Smooth muscle cell (in vitro differentiated cells): ENCODE results near the gene NPAS3. TPM values are rescaled to one million over a fixed set of nuclear protein-coding genes. Genes with fewer than 3 reads are reported as not detected.

ENCODE experiments used
- DNase-seq: peaks from one replicate; lab custom pipeline; 2025; ENCODE audit not compliant: unreplicated experiment; lab: John Stamatoyannopoulos, UW
- H2AFZ ChIP-seq: fragments of 200-600 bp; sonication (generic); 2 replicates; pipeline ENCODE4 v1.6.0; 2016; ENCODE audit warnings: antibody characterized with exemption, low read depth, mild to moderate bottlenecking
- H3F3A ChIP-seq: fragments of 200-600 bp; sonication (generic); 2 replicates; pipeline ENCODE4 v1.6.0; 2017; ENCODE audit warnings: antibody characterized with exemption, low read depth
- H3K27ac ChIP-seq: fragments of 200-600 bp; sonication (generic); 2 replicates; pipeline ENCODE4 v1.5.1; 2016; ENCODE audit warnings: low read depth, mild to moderate bottlenecking
- H3K27me3 ChIP-seq: fragments of 200-600 bp; sonication (generic); 2 replicates; pipeline ENCODE4 v1.6.1; 2016; ENCODE audit warnings: low read depth, mild to moderate bottlenecking
- H3K36me3 ChIP-seq: fragments of 200-600 bp; sonication (generic); 2 replicates; pipeline ENCODE4 v1.5.1; 2016; ENCODE audit warnings: low read depth
- H3K4me1 ChIP-seq: fragments of 200-600 bp; sonication (generic); 2 replicates; pipeline ENCODE4 v1.5.1; 2016; ENCODE audit warnings: low read depth
- H3K4me2 ChIP-seq: fragments of 200-600 bp; sonication (generic); 2 replicates; pipeline ENCODE4 v1.6.0; 2016; ENCODE audit warnings: mild to moderate bottlenecking
- H3K4me3 ChIP-seq: fragments of 200-600 bp; sonication (generic); 2 replicates; pipeline ENCODE4 v1.5.1; 2016; ENCODE audit warnings: mild to moderate bottlenecking
- H3K79me2 ChIP-seq: fragments of 200-600 bp; sonication (generic); 2 replicates; pipeline ENCODE4 v1.6.0; 2016; ENCODE audit warnings: low read depth, mild to moderate bottlenecking
- H3K9ac ChIP-seq: fragments of 200-600 bp; sonication (generic); 2 replicates; pipeline ENCODE4 v1.6.0; 2016; ENCODE audit warnings: low read depth
- H3K9me3 ChIP-seq: fragments of 200-600 bp; sonication (generic); replicated peaks from 2 replicates; pipeline ENCODE4 v1.5.1; 2016; ENCODE audit warnings: low read depth
- H4K20me1 ChIP-seq: fragments of 200-600 bp; sonication (generic); 2 replicates; pipeline ENCODE4 v1.6.0; 2016; ENCODE audit warnings: low read depth
- WGBS: methylation state at CpG from one replicate; pipeline ENCODE4 v1.1.7; 2016; ENCODE audit warnings: low lambda C conversion rate; 5-methylcytosine and 5-hydroxymethylcytosine counted together
- polyA plus RNA-seq: library from polyadenylated mRNA; unstranded; fragments of >200 nt; fragmentation: Nextera tagmentation; extraction: Ambion mirVana; gene quantifications from 2 replicates; pipeline ENCODE4 v1.2.1, GENCODE V29; 2016
- total RNA-seq: library from RNA; depleted of rRNA; stranded (reverse); fragments of >200 nt; gene quantifications from 2 replicates; pipeline ENCODE4 v1.2.3, GENCODE V29; 2014
- TF ChIP-seq, protein P1 (sequence below): fragments of 200-600 bp; sonication (generic); IDR thresholded peaks from 2 replicates; pipeline ENCODE4 v1.5.1; 2017; ENCODE audit warnings: borderline replicate concordance, mild to moderate bottlenecking, antibody characterized with exemption; ENCODE audit not compliant: insufficient read depth, poor library complexity, severe bottlenecking

Gene NPAS3
- total and polyA plus RNA-seq, 2 experiments from 2014 or later = 0.79 to 2.0 TPM

- Histone ChIP-seq H3K4me1 (peaks cover 6% of the 10 kb centered on the region), H3K79me2 (no peaks in the 10 kb centered on the region), H3K9ac (no peak overlapping the region), H3F3A (no peaks in the 10 kb centered on the region), H4K20me1 (no peaks in the 10 kb centered on the region), H2AFZ (no peak overlapping the region), H3K4me2 (no peak overlapping the region), H3K36me3 (no peaks in the 10 kb centered on the region), H3K27ac (no peak overlapping the region), H3K27me3 (no peaks in the 10 kb centered on the region), H3K9me3 (no peaks in the 10 kb centered on the region), H3K4me3 (no peak overlapping the region)
- TF ChIP-seq, protein P1, sequence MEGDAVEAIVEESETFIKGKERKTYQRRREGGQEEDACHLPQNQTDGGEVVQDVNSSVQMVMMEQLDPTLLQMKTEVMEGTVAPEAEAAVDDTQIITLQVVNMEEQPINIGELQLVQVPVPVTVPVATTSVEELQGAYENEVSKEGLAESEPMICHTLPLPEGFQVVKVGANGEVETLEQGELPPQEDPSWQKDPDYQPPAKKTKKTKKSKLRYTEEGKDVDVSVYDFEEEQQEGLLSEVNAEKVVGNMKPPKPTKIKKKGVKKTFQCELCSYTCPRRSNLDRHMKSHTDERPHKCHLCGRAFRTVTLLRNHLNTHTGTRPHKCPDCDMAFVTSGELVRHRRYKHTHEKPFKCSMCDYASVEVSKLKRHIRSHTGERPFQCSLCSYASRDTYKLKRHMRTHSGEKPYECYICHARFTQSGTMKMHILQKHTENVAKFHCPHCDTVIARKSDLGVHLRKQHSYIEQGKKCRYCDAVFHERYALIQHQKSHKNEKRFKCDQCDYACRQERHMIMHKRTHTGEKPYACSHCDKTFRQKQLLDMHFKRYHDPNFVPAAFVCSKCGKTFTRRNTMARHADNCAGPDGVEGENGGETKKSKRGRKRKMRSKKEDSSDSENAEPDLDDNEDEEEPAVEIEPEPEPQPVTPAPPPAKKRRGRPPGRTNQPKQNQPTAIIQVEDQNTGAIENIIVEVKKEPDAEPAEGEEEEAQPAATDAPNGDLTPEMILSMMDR = no peak
- 97% methylated on average over 5 of the region's 5 CpGs for WGBS
- no peak for DNase-seq
These were observed 379.0 kb downstream of the NPAS3 start for GRCh38 chr14:33317675-33318074.

GRCh38 chr14:33323979-33324378, 385.3 kb downstream of the NPAS3 start:
- no peak overlapping the region for H3K4me2 ChIP-seq
- H2AFZ ChIP-seq = no peak overlapping the region
- H3K9me3 ChIP-seq = no peaks in the 10 kb centered on the region
- no peak for DNase-seq
- no peaks in the 10 kb centered on the region for H3F3A ChIP-seq
- no peaks in the 10 kb centered on the region for H3K27me3 ChIP-seq
- H3K27ac ChIP-seq = no peak overlapping the region
- H3K4me3 ChIP-seq = no peak overlapping the region
- no peaks in the 10 kb centered on the region for H3K79me2 ChIP-seq
- TF ChIP-seq, protein P1 = no peak
- H4K20me1 ChIP-seq = no peaks in the 10 kb centered on the region
- H3K9ac ChIP-seq = no peak overlapping the region
- H3K36me3 ChIP-seq = no peaks in the 10 kb centered on the region
- WGBS = 84% methylated on average over 7 of the region's 7 CpGs
- peaks cover 6% of the 10 kb centered on the region for H3K4me1 ChIP-seq

DNA sequence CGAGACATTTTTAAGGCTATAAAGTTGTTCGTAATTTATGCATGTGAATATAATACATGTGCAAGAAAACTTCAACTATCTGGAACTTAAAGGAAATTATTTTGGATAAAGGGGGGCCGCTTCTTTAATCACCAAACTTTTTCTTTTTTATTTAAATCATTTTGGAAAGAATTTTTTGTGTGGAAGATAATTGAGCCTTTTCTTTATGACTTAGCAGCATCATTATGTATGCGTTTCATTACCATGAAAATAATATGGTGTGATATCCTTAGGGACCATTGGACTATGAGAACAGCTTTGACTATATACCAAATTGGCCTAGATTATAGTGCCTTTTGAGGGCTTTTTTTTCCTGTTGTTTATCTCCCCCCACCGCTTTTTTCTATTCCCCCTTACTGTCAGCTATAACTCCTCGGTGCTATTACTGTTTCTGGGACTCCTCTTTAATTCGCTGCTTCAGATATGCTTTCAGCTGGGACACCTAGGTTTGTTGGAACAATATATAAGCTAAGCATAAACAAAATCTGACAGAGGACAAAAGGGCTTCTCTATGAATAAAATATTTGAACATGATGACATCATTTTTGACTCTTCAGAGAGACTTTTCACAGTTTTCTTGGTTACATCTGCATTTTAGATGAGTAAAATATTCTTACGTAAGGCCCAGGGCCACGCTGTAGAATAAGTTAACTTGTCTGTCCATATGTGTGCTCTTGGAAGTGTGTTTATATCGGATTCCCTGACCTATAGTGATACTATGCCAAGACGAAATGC, 392.7 kb downstream of the NPAS3 start:
- no peaks in the 10 kb centered on the region for H3K27me3 ChIP-seq
- no peak overlapping the region for H3K9ac ChIP-seq
- no peaks in the 10 kb centered on the region for H3K79me2 ChIP-seq
- no peak overlapping the region for H3K4me3 ChIP-seq
- no peak overlapping the region for H3K4me2 ChIP-seq
- no peak overlapping the region for H2AFZ ChIP-seq
- H3K27ac ChIP-seq = no peak overlapping the region
- 90% methylated on average over 11 of the region's 11 CpGs for WGBS
- TF ChIP-seq, protein P1 = no peak
- DNase-seq = no peak
- no peaks in the 10 kb centered on the region for H4K20me1 ChIP-seq
- H3K9me3 ChIP-seq = peaks cover under 1% of the 10 kb centered on the region
- no peaks in the 10 kb centered on the region for H3K4me1 ChIP-seq
- no peaks in the 10 kb centered on the region for H3F3A ChIP-seq
- no peaks in the 10 kb centered on the region for H3K36me3 ChIP-seq

DNA sequence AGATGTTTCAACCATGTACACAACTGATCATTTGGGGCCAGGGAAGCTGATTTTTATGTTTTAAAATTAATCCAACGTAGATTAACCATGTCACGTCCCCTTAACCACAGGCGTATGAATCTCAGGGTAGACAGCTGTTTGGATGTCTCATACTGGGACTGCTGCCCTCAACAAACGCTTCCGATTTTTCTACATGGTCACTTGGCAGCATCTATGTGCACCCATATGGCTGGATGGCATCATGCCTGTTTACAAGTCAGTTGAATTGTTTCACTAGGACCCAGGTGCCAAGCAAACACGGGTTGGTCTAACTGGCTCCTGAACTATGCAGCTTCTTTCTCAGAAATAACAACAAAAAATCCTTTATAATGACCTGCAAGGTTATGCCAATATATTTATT, 393.8 kb downstream of the NPAS3 start:
- 91% methylated on average over 6 of the region's 6 CpGs for WGBS
- Histone ChIP-seq H3F3A (no peaks in the 10 kb centered on the region), H3K9ac (no peak overlapping the region)

More for the DNA sequence above, 393.8 kb downstream of the NPAS3 start:
- peaks cover 9% of the 10 kb centered on the region for H3K9me3 ChIP-seq
- H3K36me3 ChIP-seq = no peaks in the 10 kb centered on the region
- no peak for DNase-seq
- no peaks in the 10 kb centered on the region for H3K4me1 ChIP-seq
- H3K79me2 ChIP-seq = no peaks in the 10 kb centered on the region
- H3K4me3 ChIP-seq = no peak overlapping the region
- no peak overlapping the region for H3K4me2 ChIP-seq
- H3K27me3 ChIP-seq = no peaks in the 10 kb centered on the region
- no peak overlapping the region for H2AFZ ChIP-seq
- TF ChIP-seq, protein P1 = no peak
- H3K27ac ChIP-seq = no peak overlapping the region
- H4K20me1 ChIP-seq = no peaks in the 10 kb centered on the region
